Measurements from ENCODE around the gene SEMA4G.

The SEMA4G gene

GRCh38 chr10:100969187-100970075, at the start of gene SEMA4G:
Gene SEMA4G (plus strand): TSS chr10:100969504. CDS start chr10:100972913, 3,409 bp downstream.
- peak within 1 kb of the TSS in 13 of 21 experiments; percentile 4 to 60 (median 31) for H3K27ac ChIP-seq

GRCh38 chr10:100923580-100923979, 45.7 kb upstream of the SEMA4G start:
- H3K27ac ChIP-seq = no peak overlapping the region

More at GRCh38 chr10:100969187-100970075, at the start of gene SEMA4G:
- peak within 1 kb of the TSS; percentile 35 to 57 (median 44) for H3K4me3 ChIP-seq

GRCh38 chr10:100927266-100927665, 42.0 kb upstream of the SEMA4G start:
- no peak overlapping the region for H3K4me3 ChIP-seq

More at GRCh38 chr10:100923580-100923979, 45.7 kb upstream of the SEMA4G start:
- H3K4me3 ChIP-seq = no peak overlapping the region

GRCh38 chr10:100928039-100928438, 41.3 kb upstream of the SEMA4G start:
- Histone ChIP-seq H3K27ac (no peak overlapping the region), H3K4me3 (no peak overlapping the region)

More at GRCh38 chr10:100927266-100927665, 42.0 kb upstream of the SEMA4G start:
- H3K27ac ChIP-seq = no peak overlapping the region

- Histone ChIP-seq H3K4me3 (no peak overlapping the region), H3K27ac (no peak overlapping the region)
Observed at GRCh38 chr10:100930368-100930767, 38.9 kb upstream of the SEMA4G start.

- Histone ChIP-seq H3K27ac (no peak overlapping the region), H3K4me3 (no peak overlapping the region)
Observed at GRCh38 chr10:100934084-100934659, 35.1 kb upstream of the SEMA4G start.

GRCh38 chr10:100939763-100940344, 29.4 kb upstream of the SEMA4G start:
- H3K4me3 ChIP-seq = no peak overlapping the region
- no peak overlapping the region for H3K27ac ChIP-seq

- Histone ChIP-seq H3K4me3 (no peak overlapping the region), H3K27ac (no peak overlapping the region)
Observed at GRCh38 chr10:100942229-100942628, 27.1 kb upstream of the SEMA4G start.

GRCh38 chr10:100943508-100943907, 25.8 kb upstream of the SEMA4G start:
- H3K27ac ChIP-seq = no peak overlapping the region
- no peak overlapping the region for H3K4me3 ChIP-seq

GRCh38 chr10:100945754-100946153, 23.6 kb upstream of the SEMA4G start:
- H3K27ac ChIP-seq = no peak overlapping the region
- no peak overlapping the region for H3K4me3 ChIP-seq

- Histone ChIP-seq H3K27ac (no peak overlapping the region), H3K4me3 (no peak overlapping the region)
Observed at GRCh38 chr10:100948916-100949315, 20.4 kb upstream of the SEMA4G start.

GRCh38 chr10:100960251-100960650, 9.1 kb upstream of the SEMA4G start:
- Histone ChIP-seq H3K27ac (no peak overlapping the region), H3K4me3 (no peak overlapping the region)

- H3K4me3 ChIP-seq = no peak overlapping the region
- H3K27ac ChIP-seq = no peak overlapping the region
Observed at GRCh38 chr10:100962351-100963080, 6.8 kb upstream of the SEMA4G start.

- H3K27ac ChIP-seq = no peak overlapping the region
- H3K4me3 ChIP-seq = no peak overlapping the region
Observed at GRCh38 chr10:100963826-100964225, 5.5 kb upstream of the SEMA4G start.

GRCh38 chr10:100965820-100966219, 3.5 kb upstream of the SEMA4G start:
- H3K27ac ChIP-seq = no peak overlapping the region

GRCh38 chr10:100966887-100967286, 2.4 kb upstream of the SEMA4G start:
- Histone ChIP-seq H3K4me3 (no peak overlapping the region), H3K27ac (no peak overlapping the region)

More at GRCh38 chr10:100965820-100966219, 3.5 kb upstream of the SEMA4G start:
- H3K4me3 ChIP-seq = no peak overlapping the region

GRCh38 chr10:100967332-100967731, 2.0 kb upstream of the SEMA4G start:
- Histone ChIP-seq H3K27ac (no peak overlapping the region), H3K4me3 (no peak overlapping the region)

GRCh38 chr10:100968062-100968736, 1.1 kb upstream of the SEMA4G start:
- no peak overlapping the region for H3K4me3 ChIP-seq
- H3K27ac ChIP-seq = no peak overlapping the region

- H3K27ac ChIP-seq = peak overlapping the region in 3 of 21 experiments; percentile 18 to 60 (median 37)
- peak overlapping the region; percentile 35 to 57 (median 44) for H3K4me3 ChIP-seq
Observed at GRCh38 chr10:100968863-100969186, 479 bp upstream of the SEMA4G start.
